GM19395 (cell line): ENCODE measurements around the gene DHCR24.

Experiments
- ATAC-seq: cut with Tn5 transposase; IDR thresholded peaks from one replicate; pipeline ENCODE4 v1.9.1; 2021; ENCODE audit warnings: mild to moderate bottlenecking, moderate library complexity; ENCODE audit not compliant: unreplicated experiment

DHCR24 gene

DNA sequence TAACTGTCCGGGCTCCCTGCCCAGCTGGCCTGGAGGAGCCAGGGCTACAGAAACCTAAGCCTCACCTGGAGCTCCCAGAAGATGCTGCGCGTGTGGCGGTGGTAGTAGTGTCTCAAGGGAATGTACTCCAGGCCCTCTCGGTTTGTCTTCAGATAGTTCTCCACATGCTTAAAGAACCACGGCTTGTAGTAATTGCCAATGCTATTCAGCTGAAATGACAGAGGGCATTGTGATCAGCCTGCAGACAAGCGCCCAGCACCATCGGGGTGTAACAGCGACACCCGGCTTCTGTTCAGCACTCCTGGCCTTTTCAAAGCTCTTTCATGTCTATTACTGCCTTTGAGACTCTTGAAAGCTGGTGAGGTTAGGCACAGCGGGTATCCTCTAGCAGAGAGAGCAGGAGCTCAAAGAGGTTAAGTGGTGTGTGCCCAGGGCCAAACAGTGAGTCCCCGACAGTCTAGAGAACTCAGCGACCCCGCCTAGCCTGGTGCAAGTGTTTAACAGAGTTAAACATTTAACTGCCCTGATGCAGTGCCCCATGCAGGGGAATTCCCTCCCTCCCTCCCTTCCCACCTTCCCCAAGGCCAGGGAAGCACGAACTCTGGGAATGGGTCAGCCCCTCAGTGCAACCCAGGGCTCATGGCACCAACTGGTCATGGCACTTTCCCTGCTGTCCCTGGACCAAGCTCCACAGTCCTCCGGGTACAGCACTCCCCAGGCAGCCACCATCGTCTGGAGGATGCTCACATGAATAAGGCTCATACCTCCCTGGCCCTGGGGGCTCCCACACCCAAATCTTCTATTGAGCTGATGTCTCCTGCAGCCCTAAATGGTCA lies 21.5 kb downstream of the DHCR24 start:
- ATAC-seq = no peak

DNA sequence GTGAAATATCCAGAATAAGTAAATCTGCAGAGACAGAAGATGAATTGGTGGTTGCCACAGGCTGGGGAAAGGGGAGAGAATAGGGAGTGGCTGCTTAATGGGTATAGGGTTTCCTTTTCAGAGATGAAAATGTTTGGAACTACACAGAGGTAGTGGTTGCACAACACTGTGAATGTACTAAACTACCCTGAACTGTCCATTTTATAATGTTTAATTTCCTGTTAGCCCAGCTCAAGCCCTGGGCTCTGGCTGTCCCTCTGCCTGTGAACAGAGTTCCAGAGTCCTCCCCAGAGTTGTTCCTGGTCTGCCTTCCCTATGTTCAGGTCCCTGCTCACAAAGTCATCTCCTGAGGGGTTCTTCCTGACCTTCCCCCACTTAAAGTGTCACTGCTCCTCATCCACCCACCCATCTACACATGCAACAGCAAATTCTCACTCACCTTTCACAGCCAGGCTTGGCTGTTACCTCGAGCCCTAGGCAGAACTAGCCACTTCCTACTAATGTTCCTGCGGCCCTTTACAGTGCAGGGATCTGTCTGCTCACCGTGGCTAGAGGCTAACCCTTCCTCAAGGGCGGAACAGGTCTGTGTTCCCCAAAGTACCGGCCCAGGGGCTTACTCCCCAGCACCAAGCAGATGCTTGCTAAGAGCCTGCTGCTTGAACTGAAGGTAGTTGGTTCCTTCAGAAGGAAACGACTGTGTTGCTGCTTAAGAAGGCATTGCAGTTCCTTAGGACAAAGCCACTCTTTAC lies 22.4 kb downstream of the DHCR24 start:
- ATAC-seq = no peak

DNA sequence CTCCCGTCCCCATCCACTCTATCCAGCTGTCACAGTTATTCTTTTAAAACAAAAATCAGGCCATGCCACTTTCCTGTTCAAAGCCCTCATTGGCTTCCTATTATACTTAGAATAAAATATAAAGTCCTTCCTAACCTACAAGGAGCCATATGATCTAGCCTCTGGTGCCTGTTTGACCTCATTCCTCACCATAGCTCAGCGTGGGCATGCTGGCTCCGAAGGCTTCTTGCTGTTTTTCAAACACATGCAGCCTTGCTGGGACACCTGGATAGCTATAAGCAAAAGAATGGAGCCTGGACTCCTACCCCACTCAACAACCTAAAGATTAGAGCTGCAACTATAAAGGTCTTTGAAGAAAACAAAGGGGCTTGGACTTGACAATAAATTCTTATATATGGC lies 23.7 kb downstream of the DHCR24 start:
- no peak for ATAC-seq

DNA sequence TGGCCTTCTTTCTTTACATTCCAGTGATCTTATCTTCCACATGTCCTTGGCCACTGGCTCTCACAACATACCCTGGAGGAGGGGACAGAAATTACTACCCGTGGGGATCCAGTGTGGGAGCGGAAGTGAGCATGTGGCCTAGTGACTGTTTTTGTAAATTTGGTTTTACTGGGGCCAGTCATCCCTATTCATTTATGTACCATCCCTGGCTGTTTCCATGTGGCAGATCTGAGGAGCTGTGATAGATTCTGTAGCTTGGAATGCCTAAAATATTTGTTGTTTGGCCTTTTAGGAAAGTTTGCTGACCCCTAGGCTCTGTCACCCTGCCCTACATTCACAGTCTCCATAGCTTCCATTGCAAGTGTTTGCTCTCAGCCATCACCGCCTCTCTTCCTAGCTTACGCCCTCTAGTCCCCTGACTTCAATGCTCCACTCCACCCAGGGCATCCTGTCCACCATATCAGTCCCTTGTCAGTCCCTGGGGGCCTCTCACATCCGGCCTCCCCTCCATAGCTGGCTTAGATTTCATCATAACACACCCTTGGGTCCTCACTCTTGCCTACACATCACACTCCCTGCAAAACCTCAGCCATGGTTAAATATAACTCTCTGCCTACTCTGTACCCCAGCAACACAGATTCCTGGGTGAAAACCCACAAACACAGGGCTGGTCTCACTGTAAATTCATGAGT lies 25.8 kb downstream of the DHCR24 start:
- no peak for ATAC-seq

DNA sequence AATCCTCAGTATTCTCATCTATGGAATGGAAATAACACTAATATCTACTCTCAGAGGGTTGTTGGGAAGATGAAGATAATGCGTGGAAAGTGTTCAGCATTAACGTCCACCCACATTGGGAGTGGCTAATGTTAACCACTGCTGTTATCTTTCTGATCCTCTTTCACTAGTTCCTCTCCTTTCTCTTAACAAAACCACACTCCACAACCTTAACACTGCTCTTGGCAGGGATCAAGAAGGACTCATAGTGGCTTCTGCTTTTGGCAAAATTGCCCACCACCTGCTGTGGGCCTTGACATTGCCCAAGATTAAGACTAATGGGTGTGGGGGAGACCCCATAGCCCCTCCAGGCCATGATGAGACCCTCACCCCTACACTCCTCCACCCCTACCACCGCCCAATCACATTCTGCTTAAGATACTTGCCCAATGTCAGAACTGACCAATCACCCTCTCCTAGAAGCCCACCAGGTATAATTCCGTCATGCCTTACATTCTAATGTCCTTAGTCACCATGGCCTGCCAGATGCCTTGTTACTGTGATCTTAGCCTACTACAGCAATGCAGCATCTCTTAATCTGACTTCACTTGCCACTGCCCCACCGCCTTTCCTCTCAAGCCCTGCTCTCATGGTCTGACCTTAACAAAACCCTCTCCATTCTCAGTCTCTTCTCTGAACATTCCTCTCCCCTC lies 27.1 kb downstream of the DHCR24 start:
- ATAC-seq = no peak

DNA sequence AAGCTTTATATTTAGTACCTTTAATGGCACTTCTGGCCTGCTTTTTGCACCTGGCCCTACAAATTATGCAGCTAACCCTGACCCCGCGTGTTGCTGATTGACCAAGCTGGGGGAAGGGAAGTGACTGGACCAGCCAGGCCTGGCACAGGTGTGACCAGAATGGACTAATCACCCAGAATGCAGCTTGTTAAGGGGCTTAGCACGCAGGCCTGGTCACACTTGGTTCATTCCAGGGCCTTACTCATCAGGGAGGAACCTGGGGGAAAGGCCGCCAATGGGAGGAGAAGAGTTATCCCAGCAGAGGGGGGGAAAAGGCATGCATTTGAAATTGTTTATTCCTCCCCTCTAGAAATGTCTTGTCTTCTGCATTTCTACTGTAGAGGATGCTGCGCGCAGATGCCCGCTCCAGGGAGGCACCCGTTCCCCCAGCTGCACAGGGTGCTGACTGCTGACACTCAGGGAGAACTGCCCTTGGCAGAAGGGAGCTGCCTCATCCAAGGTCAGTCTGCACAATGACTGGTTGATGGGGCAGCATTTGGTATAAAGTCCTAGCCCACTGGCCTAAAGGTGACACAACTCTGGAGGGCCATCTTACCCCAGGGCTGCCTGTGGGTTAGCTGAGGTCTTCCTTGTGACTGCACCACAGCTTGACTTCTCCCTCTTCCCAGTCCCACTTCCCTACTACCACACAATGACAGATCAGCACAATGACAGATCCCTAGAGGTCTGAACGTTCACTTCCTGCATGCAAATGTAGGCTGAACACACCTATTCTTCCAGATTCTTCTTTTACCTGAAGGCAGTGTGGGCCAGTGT lies 29.0 kb downstream of the DHCR24 start:
- ATAC-seq = no peak

GRCh38 chr1:54857141-54857540 lies 29.9 kb downstream of the DHCR24 start:
- no peak for ATAC-seq

- no peak for ATAC-seq
These were observed 32.5 kb downstream of the DHCR24 start for GRCh38 chr1:54854381-54855020.

GRCh38 chr1:54853793-54854370 lies 33.1 kb downstream of the DHCR24 start:
- ATAC-seq = no peak

DNA sequence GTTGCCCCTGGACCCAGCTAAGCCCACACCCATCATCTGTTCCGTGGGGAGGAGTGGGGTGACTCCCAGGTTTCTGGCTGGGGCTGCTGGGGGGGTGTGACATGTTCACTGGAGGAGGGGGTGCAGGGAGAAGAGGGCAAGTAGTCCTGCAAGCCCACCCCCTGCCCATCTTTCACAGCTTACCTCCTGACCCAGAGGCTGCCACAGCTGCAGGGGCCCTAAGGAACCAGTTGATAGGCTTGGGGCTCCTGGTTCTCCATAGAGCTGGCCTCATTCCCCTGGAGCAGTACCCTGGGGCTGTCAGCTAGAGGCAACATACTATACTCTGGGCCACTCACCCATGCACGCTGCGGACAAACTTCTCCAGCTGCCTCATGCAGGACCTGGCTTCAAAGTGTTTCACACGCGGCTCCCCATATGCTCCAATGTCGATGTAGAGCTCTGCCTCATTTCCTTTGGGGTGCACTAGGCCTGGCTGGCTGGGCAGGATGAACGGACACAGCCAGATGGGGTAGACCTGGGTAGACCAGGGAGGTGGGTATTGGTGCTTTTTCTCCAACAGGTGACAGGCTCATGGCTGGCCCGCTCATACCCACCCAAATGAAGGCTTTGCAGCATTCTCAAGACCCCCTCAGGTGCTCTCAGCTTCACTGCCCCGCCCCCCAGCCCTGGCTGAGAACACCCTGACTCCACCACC lies 33.8 kb downstream of the DHCR24 start:
- no peak for ATAC-seq

GRCh38 chr1:54851936-54852524 lies 35.0 kb downstream of the DHCR24 start:
- no peak for ATAC-seq

- no peak for ATAC-seq
These were observed 35.6 kb downstream of the DHCR24 start for GRCh38 chr1:54851406-54851805.

- ATAC-seq = no peak
These were observed 36.3 kb downstream of the DHCR24 start for GRCh38 chr1:54850737-54851136.

DNA sequence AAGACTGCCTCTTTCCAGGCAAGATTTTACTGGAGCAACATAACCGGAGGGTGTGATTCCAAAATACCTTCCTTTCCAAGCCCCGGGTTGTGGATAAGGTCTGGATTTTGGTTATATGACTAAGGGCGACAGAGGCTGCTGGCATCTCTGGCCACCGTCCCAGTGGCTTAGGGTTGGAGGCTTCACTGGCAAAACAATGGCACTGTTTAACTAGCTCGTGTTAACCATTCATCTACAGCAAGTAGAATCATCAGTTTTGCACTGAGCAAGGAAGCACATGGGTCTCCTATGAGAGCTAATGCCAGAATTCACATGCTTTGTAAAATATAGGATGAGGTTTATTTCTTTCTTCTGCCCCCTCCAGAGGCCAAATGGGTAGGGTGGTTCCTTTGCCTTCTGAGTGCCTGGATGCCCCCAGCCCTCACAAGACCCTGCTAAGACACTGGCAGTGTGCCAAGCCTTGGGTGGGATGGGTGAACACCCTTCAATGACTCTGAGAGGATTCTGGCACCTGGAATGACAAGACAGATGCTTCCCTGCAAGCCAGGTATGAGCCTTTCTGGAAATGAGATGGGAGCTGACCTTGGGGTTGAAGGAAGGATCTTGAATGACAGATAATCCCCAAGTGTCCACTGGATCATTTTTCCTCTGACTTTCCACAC lies 36.8 kb downstream of the DHCR24 start:
- ATAC-seq = no peak

- ATAC-seq = no peak
These were observed 37.6 kb downstream of the DHCR24 start for GRCh38 chr1:54849219-54850068.

DNA sequence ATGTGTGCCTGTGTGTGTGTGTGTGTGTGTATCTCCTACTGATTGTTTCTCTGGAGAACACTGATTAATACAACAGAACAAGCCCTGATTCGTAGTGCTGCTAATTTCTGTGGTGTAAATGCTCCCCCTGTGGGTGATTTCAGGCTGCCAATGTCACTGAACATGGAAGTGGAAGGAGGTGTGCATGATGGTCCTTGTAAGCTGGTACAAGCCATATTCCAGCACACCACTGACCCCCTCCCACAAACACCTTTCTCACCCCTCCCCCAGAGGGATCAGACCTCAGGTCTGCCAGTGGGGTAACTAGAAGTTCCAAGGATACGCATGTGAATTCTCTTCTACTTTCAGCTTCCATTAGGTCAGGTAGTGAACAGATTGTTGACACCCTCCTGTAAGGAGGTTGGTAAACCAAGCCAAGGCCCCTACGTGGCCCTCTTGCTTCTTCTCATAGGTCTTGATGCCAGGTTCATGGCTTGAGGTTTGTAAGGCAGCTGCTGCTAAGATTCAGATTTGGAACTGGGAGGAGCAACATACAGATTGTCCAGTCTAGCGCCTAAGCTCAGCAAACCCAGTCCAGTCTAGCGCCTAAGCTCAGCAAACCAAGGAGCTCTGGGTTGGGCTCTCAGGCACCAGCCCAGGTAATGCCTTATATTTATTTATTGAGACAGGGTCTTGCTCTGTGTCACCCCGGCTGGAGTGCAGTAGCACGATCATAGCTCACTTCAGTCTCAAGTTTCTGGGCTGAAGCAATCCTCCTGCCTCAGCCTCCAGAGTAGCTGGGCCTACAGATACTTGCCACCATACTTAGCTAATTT lies 38.7 kb downstream of the DHCR24 start:
- no peak for ATAC-seq
